AG04450 (cell line): ENCODE measurements around the gene DUSP12. TPM values are rescaled to one million over a fixed set of nuclear protein-coding genes. Genes with fewer than 3 reads are reported as not detected.

Experiments
- CTCF ChIA-PET: fragments of 300-600, 350-600 bp; formaldehyde crosslinking; extraction: SDS; loops from one replicate; lab custom pipeline; 2022; ENCODE audit warnings: antibody characterized with exemption, inconsistent platforms; lab: Charles Lee
- POLR2A ChIA-PET: fragments of 350-600 bp; formaldehyde crosslinking; extraction: SDS; loops from one replicate; lab custom pipeline; 2021; ENCODE audit warnings: antibody characterized with exemption, inconsistent platforms; lab: Yijun Ruan, JAX
- DNase-seq: peaks from one replicate; pipeline ENCODE4 v3.0.0-alpha.2; 2011; ENCODE audit warnings: low read depth, low spot score
- H3K27ac ChIP-seq: one replicate; pipeline ENCODE4 v1.5.1; 2012; ENCODE audit warnings: low read depth, low read length, control low read depth
- H3K27me3 ChIP-seq: one replicate; pipeline ENCODE4 v1.6.0; 2012; ENCODE audit warnings: low read length; ENCODE audit not compliant: control insufficient read depth, insufficient read depth
- H3K4me3 ChIP-seq: 2 replicates; pipeline ENCODE4 v1.5.1; 2011; ENCODE audit warnings: mild to moderate bottlenecking, low read depth, low read length, control low read depth
- H3K9me3 ChIP-seq: 2 replicates; pipeline ENCODE4 v1.5.1; 2012; ENCODE audit warnings: low read length; ENCODE audit not compliant: control insufficient read depth, insufficient read depth
- polyA minus RNA-seq: library from RNA; depleted of rRNA, polyadenylated mRNA; stranded (reverse); fragments of >200 nt; gene quantifications from 2 replicates; pipeline ENCODE4 v1.2.3, GENCODE V29; 2011; rRNA and poly(A)+ RNA removed
- polyA plus RNA-seq: library from polyadenylated mRNA; depleted of rRNA; stranded (reverse); fragments of >200 nt; gene quantifications from 2 replicates; pipeline ENCODE4 v1.2.3, GENCODE V29; 2011; rRNA removed
- TF ChIP-seq, protein P1 (sequence below): IDR thresholded peaks from 2 replicates; pipeline ENCODE4 v1.5.1; 2011; ENCODE audit warnings: low read depth, low read length, control low read depth, inconsistent platforms

The DUSP12 gene, protein sequence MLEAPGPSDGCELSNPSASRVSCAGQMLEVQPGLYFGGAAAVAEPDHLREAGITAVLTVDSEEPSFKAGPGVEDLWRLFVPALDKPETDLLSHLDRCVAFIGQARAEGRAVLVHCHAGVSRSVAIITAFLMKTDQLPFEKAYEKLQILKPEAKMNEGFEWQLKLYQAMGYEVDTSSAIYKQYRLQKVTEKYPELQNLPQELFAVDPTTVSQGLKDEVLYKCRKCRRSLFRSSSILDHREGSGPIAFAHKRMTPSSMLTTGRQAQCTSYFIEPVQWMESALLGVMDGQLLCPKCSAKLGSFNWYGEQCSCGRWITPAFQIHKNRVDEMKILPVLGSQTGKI
- 34.9 and 41.1 TPM in 2 replicates for polyA plus RNA-seq
- polyA minus RNA-seq: 6.3 and 13.0 TPM in 2 replicates

DNA sequence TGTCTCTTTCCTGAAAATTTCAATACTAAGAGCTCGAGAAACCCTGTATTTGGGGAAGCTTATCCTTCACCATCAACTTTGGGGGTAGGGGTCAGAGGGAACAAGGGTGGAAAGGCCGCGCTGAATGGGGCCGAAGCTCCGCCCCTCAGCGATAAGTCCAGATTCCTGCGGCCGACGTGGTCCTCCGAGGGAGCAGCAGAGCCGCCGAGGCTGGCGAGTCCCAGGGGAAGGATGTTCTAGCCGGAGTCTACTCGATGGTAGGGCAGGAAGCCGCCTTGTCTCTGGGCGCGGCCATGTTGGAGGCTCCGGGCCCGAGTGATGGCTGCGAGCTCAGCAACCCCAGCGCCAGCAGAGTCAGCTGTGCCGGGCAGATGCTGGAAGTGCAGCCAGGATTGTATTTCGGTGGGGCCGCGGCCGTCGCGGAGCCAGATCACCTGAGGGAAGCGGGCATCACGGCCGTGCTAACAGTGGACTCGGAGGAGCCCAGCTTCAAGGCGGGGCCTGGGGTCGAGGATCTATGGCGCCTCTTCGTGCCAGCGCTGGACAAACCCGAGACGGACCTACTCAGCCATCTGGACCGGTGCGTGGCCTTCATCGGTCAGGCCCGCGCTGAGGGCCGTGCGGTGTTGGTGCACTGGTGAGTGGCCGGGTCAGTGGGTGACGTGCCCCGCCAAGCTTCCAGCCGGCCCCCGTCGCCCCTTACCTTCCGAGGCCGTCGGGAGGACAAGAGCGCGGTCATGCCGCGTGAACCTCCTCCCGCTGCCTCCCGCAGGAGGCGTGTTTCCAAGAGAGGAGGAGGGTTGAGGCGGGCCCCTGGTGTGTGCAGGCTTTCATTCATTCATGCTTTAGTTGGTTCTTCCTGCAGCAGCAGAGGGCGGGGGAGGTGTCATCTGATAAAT, at the start of gene DUSP12:
DUSP12 (plus strand) TSS at position 278 of the 899 bp plus-strand sequence; CDS start at position 294, 16 bp downstream.
- peak; percentile 86 for DNase-seq
- Histone ChIP-seq H3K27me3 (no peaks in the 10 kb centered on the region), H3K4me3 (peak within 1 kb of the TSS; percentile 96), H3K9me3 (no peaks in the 10 kb centered on the region; the same call in 1 of the 2 replicates), H3K27ac (peak within 1 kb of the TSS; percentile 95)
- POLR2A ChIA-PET: interaction anchor here (0.7 to 1.5 kb wide), 4 partner anchors 15 to 792 kb away, joined by 3 to 20 read pairs (median 4); no protein-coding TSS in a partner anchor
- TF ChIP-seq, protein P1, sequence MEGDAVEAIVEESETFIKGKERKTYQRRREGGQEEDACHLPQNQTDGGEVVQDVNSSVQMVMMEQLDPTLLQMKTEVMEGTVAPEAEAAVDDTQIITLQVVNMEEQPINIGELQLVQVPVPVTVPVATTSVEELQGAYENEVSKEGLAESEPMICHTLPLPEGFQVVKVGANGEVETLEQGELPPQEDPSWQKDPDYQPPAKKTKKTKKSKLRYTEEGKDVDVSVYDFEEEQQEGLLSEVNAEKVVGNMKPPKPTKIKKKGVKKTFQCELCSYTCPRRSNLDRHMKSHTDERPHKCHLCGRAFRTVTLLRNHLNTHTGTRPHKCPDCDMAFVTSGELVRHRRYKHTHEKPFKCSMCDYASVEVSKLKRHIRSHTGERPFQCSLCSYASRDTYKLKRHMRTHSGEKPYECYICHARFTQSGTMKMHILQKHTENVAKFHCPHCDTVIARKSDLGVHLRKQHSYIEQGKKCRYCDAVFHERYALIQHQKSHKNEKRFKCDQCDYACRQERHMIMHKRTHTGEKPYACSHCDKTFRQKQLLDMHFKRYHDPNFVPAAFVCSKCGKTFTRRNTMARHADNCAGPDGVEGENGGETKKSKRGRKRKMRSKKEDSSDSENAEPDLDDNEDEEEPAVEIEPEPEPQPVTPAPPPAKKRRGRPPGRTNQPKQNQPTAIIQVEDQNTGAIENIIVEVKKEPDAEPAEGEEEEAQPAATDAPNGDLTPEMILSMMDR: peak; percentile 11; the same call in 1 of the 2 replicates
- CTCF ChIA-PET: interaction anchor here (0.6 to 3.0 kb wide), 11 partner anchors 10 to 526 kb away, joined by 3 to 29 read pairs (median 4); no protein-coding TSS in a partner anchor

DNA sequence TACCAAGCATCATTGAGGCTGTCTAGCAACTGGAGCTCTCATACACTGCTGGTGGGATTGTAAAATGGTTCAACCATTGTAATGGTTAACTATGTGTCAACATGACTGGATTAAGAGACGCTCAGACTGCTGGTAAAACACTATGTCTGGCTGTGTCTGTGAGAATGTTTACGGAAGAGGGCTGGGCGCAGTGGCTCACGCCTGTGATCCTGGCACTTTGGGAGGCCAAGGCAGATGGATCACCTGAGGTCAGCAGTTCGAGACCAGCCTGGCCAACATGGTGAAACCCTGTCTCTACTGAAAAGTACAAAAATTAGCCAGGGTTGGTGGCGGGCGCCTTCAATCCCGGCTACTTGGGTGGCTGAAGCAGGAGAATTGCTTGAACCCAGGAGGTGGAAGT, 47.3 kb upstream of the DUSP12 start:
- no peak overlapping the region for H3K27ac ChIP-seq
- H3K4me3 ChIP-seq: no peak overlapping the region
- H3K27me3 ChIP-seq: no peaks in the 10 kb centered on the region
- no peak for DNase-seq
- CTCF ChIA-PET: no interaction called here
- TF ChIP-seq, protein P1: no peak
- POLR2A ChIA-PET: no interaction called here
- H3K9me3 ChIP-seq: no peaks in the 10 kb centered on the region

DNA sequence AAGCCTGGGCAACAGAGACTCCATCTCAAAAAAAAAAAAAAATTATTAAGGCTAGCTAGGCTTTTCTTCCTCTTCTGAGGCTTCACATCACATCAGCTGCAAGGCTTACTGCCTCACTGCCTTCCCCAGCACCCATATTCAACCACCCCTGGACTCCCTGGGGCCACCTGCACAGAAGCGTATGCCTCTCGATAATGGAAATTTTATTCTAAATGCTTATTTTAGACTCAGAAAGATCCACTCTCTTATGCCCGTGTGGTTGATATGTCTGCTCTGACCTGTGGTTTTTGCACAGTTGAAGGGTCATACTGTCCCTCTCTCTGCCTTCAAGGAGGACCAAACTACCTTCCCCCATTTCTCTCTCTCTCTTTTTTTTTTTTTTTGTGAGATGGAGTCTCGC, 44.0 kb upstream of the DUSP12 start:
- Histone ChIP-seq H3K27me3 (no peaks in the 10 kb centered on the region), H3K9me3 (no peaks in the 10 kb centered on the region), H3K4me3 (no peak overlapping the region), H3K27ac (no peak overlapping the region)
- ChIA-PET CTCF (no interaction called here), POLR2A (no interaction called here)
- no peak for DNase-seq
- TF ChIP-seq, protein P1: no peak

DNA sequence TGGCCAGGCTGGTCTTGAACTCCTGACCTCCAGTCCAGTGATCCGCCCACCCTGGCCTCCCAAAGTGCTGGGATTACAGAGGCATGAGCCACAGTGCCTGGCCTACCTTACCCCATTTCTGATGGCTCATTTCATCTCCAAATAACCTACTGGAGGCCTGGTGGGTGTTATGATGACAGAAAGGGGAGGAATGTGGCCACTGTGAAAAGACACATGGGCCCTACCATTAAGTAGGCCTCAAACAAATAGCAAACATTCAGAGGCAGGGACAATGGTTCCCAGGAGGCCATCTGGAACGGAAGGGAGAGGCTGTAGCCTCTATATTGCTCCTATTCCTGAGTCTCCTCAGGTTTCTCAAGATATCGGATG, 43.5 kb upstream of the DUSP12 start:
- TF ChIP-seq, protein P1: no peak
- DNase-seq: no peak
- Histone ChIP-seq H3K4me3 (no peak overlapping the region), H3K9me3 (0 out of 2 replicates have a peak, but pooled peaks cover 2% of the 10 kb centered on the region), H3K27me3 (no peaks in the 10 kb centered on the region), H3K27ac (peak overlapping the region; percentile 90)
- ChIA-PET POLR2A (interaction anchor here (0.6 kb wide), 1 partner anchor 22 kb away, joined by 7 read pairs; no protein-coding TSS in a partner anchor), CTCF (interaction anchor here (1.1 kb wide), 1 partner anchor 33 kb away, joined by 3 read pairs; no protein-coding TSS in a partner anchor)
